ENCODE data around the gene PDE7B. TPM values are rescaled to one million over a fixed set of nuclear protein-coding genes. Genes with fewer than 3 reads are reported as not detected.

Gene PDE7B
- total RNA-seq, 1 experiment from 2014 or later, result not detected

GRCh38 chr6:135935941-135936601 lies 84.6 kb downstream of the PDE7B start:
- Histone ChIP-seq H3K4me3 (ENCODE audit: low read depth, low read length, poor library complexity, severe bottlenecking) (no peak overlapping the region), H3K27ac (ENCODE audit: low read depth, low read length, poor library complexity, severe bottlenecking) (no peak overlapping the region), H3K4me1 (ENCODE audit: insufficient read depth, low read length, poor library complexity, severe bottlenecking) (no peaks in the 10 kb centered on the region), H3K9me3 (ENCODE audit: low read depth, low read length, poor library complexity, severe bottlenecking) (no peaks in the 10 kb centered on the region), H3K36me3 (ENCODE audit: insufficient read depth, low read length, poor library complexity, severe bottlenecking) (no peaks in the 10 kb centered on the region), H3K27me3 (replicated peaks; ENCODE audit: insufficient read depth, low read depth, low read length, poor library complexity) (no peaks in the 10 kb centered on the region)
- intact Hi-C loops (cut with micrococcal nuclease; ENCODE audit: unreplicated experiment), result no loop called here
- ChIA-PET POLR2A (ENCODE audit: low non-redundant PET) (no interaction called here), CTCF (no interaction called here)
- DNase-seq (ENCODE audit: low spot score), result no peak
- no peak for TF ChIP-seq EZH2 (IDR thresholded peaks at IDR 0.05; ENCODE audit: borderline replicate concordance, low read depth, low read length, poor library complexity, severe bottlenecking)
- no peak for TF ChIP-seq CTCF (conservative IDR thresholded peaks at IDR 0.05; ENCODE audit: low read depth, low read length)
- BruUV-seq (replicated peaks), result no TSS peak

- H3K27ac ChIP-seq (ENCODE audit: low read depth, low read length, poor library complexity, severe bottlenecking), result no peak overlapping the region
- H3K36me3 ChIP-seq (ENCODE audit: insufficient read depth, low read length, poor library complexity, severe bottlenecking), result no peaks in the 10 kb centered on the region
- POLR2A ChIA-PET (ENCODE audit: low non-redundant PET), result no interaction called here
These were observed 85.1 kb downstream of the PDE7B start for GRCh38 chr6:135936606-135937005.

GRCh38 chr6:135937106-135937505 lies 85.6 kb downstream of the PDE7B start:
- Histone ChIP-seq H3K36me3 (ENCODE audit: insufficient read depth, low read length, poor library complexity, severe bottlenecking) (no peaks in the 10 kb centered on the region), H3K4me3 (ENCODE audit: low read depth, low read length, poor library complexity, severe bottlenecking) (no peak overlapping the region), H3K27me3 (replicated peaks; ENCODE audit: insufficient read depth, low read depth, low read length, poor library complexity) (no peaks in the 10 kb centered on the region), H3K9me3 (ENCODE audit: low read depth, low read length, poor library complexity, severe bottlenecking) (no peaks in the 10 kb centered on the region), H3K4me1 (ENCODE audit: insufficient read depth, low read length, poor library complexity, severe bottlenecking) (no peaks in the 10 kb centered on the region), H3K27ac (ENCODE audit: low read depth, low read length, poor library complexity, severe bottlenecking) (no peak overlapping the region)
- CTCF ChIA-PET, result no interaction called here
- intact Hi-C loops (cut with micrococcal nuclease; ENCODE audit: unreplicated experiment), result no loop called here
- BruUV-seq (replicated peaks), result no TSS peak
- TF ChIP-seq CTCF (conservative IDR thresholded peaks at IDR 0.05; ENCODE audit: low read depth, low read length), result no peak
- no peak for TF ChIP-seq EZH2 (IDR thresholded peaks at IDR 0.05; ENCODE audit: borderline replicate concordance, low read depth, low read length, poor library complexity, severe bottlenecking)
- POLR2A ChIA-PET (ENCODE audit: low non-redundant PET), result no interaction called here
- DNase-seq (ENCODE audit: low spot score), result no peak

More at GRCh38 chr6:135936606-135937005, 85.1 kb downstream of the PDE7B start:
- H3K9me3 ChIP-seq (ENCODE audit: low read depth, low read length, poor library complexity, severe bottlenecking), result no peaks in the 10 kb centered on the region
- no peak overlapping the region for H3K4me3 ChIP-seq (ENCODE audit: low read depth, low read length, poor library complexity, severe bottlenecking)
- no peaks in the 10 kb centered on the region for H3K27me3 ChIP-seq (replicated peaks; ENCODE audit: insufficient read depth, low read depth, low read length, poor library complexity)
- CTCF ChIA-PET, result no interaction called here
- DNase-seq (ENCODE audit: low spot score), result no peak
- no peaks in the 10 kb centered on the region for H3K4me1 ChIP-seq (ENCODE audit: insufficient read depth, low read length, poor library complexity, severe bottlenecking)
- BruUV-seq (replicated peaks), result no TSS peak
- intact Hi-C loops (cut with micrococcal nuclease; ENCODE audit: unreplicated experiment), result no loop called here
- no peak for TF ChIP-seq CTCF (conservative IDR thresholded peaks at IDR 0.05; ENCODE audit: low read depth, low read length)
- TF ChIP-seq EZH2 (IDR thresholded peaks at IDR 0.05; ENCODE audit: borderline replicate concordance, low read depth, low read length, poor library complexity, severe bottlenecking), result no peak

Data from A673 (cell line).